Pancreas (tissue), 10 donors: ENCODE measurements around the gene MTHFD1L. TPM values are rescaled to one million over a fixed set of nuclear protein-coding genes. Genes with fewer than 3 reads are reported as not detected.

ENCODE experiments used
- ATAC-seq, 4 donors: fragments of 200-7000 bp; cut with Tn5 transposase; one replicate each; pipeline versions ENCODE4 v1.8.0 to v1.9.1; 2020; ENCODE audit warnings: mild to moderate bottlenecking in 4 of 4, moderate library complexity in 4 of 4
- DNase-seq, 6 donors: peaks; one replicate each; pipeline ENCODE4 v3.0.0-alpha.2; 2020
- FAIRE-seq: peaks from 2 replicates; lab custom pipeline; 2012; peaks lifted over from hg19 to GRCh38; lab: Jason Lieb, UNC
- H3K27ac ChIP-seq, 4 donors: fragments of 200-600 bp; sonication (generic); 1 replicate in 3 of 4; 2 replicates in 1 of 4; pipeline versions ENCODE4 v1.5.0 to v1.8.0; 2020
- H3K27me3 ChIP-seq, 4 donors: fragments of 200-600 bp; one replicate each; pipeline ENCODE4 v1.8.0; 2021
- H3K36me3 ChIP-seq, 3 donors: fragments of 200-600 bp; sonication (generic) in 1 of 3; one replicate each; pipeline versions ENCODE4 v1.5.0 to v1.8.0; 2020 to 2021
- H3K4me1 ChIP-seq, 3 donors: fragments of 200-600 bp; one replicate each; pipeline ENCODE4 v1.8.0; 2021
- H3K4me3 ChIP-seq, 4 donors: fragments of 200-600 bp; sonication (generic) in 2 of 4; one replicate each; pipeline versions ENCODE4 v1.5.0 to v1.8.0; 2020 to 2021
- H3K9me3 ChIP-seq, 4 donors: fragments of 200-600 bp; one replicate each; pipeline ENCODE4 v1.8.0; 2021
- CTCF ChIP-seq, 4 donors: fragments of 200-600 bp; sonication (generic) in 3 of 4; IDR thresholded peaks; one replicate each; pipeline versions ENCODE4 v1.5.0 to v1.8.0; 2021; ENCODE audit warnings: antibody characterized with exemption in 4 of 4
- WGBS, 2 donors: extraction: QIAGEN DNeasy Blood & Tissue Kit; methylation state at CpG; one replicate each; pipeline ENCODE4 v1.1.7; 2013; 5-methylcytosine and 5-hydroxymethylcytosine counted together
- intact Hi-C, 3 donors: fragments of 100-400 bp; cut with DNase I; formaldehyde crosslinking; loops; one replicate each; pipeline versions ENCODE4 v1.11.1 to v1.14.2; 2022
- polyA plus RNA-seq, 2 donors: library from polyadenylated mRNA; stranded (reverse); fragments of 200-250 nt; gene quantifications; one replicate each; pipeline ENCODE4 v1.2.3, GENCODE V29; 2013
- total RNA-seq, 6 donors: library from RNA; stranded (reverse); fragmentation: NEBNext Ultra II Directional in 4 of 6; extraction: Animal tissue kit (Norgen Biotek cat#: 25700) in 4 of 6; gene quantifications; one replicate each; pipeline versions ENCODE4 v1.2.1 to v1.2.4, GENCODE V29; 2021 to 2023
- donor health status: healthy with polysubstance abuse.
- donor health status: DM: no; HTN: no; CAD: no; lungs with moderate emphysema.
- donor health status: DM: no; HTN: no; CAD: no.
- donor health status: control.
- donor health status: control.
- donor health status: Bipolar disorder and iron deficiency.
- donor health status: DM: yes; HTN: yes; CAD: no.
- donor health status: DM: no; HTN: no; CAD: no.
- donor health status: DM: no; HTN: no; CAD: no.
- donor health status: DM: yes; HTN: yes; CAD: no.

MTHFD1L gene
- total and polyA plus RNA-seq, 8 donors = 3.2 to 26.5 (median 9.0) TPM

- Histone ChIP-seq H3K36me3 (no peaks in the 10 kb centered on the region), H3K9me3 (no peaks in the 10 kb centered on the region), H3K27me3 (no peaks in the 10 kb centered on the region), H3K27ac (no peak overlapping the region), H3K4me1 (no peaks in the 10 kb centered on the region), H3K4me3 (no peak overlapping the region)
- intact Hi-C loops = no loop called here
- FAIRE-seq (no peak), DNase-seq (no peak), ATAC-seq (no peak)
- WGBS, 2 donors = 84 to 88% methylated on average over 10 of the region's 10 CpGs
- TF ChIP-seq CTCF (IDR thresholded peaks at IDR 0.05) = no peak
These were observed 113.1 kb downstream of the MTHFD1L start for GRCh38 chr6:150978624-150979023.

GRCh38 chr6:150979826-150980350 is 114.4 kb downstream of the MTHFD1L start:
- TF ChIP-seq CTCF (IDR thresholded peaks at IDR 0.05) = no peak
- ATAC-seq (no peak), DNase-seq (no peak), FAIRE-seq (no peak)
- Histone ChIP-seq H3K27me3 (no peaks in the 10 kb centered on the region), H3K36me3 (no peaks in the 10 kb centered on the region), H3K9me3 (no peaks in the 10 kb centered on the region), H3K4me1 (no peaks in the 10 kb centered on the region), H3K4me3 (no peak overlapping the region), H3K27ac (no peak overlapping the region)
- intact Hi-C loops = no loop called here
- WGBS, 2 donors = 93 to 97% methylated on average over 6 of the region's 6 CpGs

GRCh38 chr6:150981095-150981494 is 115.6 kb downstream of the MTHFD1L start:
- Histone ChIP-seq H3K4me3 (no peak overlapping the region), H3K4me1 (no peaks in the 10 kb centered on the region), H3K36me3 (no peaks in the 10 kb centered on the region), H3K27me3 (no peaks in the 10 kb centered on the region), H3K9me3 (no peaks in the 10 kb centered on the region), H3K27ac (no peak overlapping the region)
- ATAC-seq (peak in 2 of 4 donors; percentile 24 to 37), FAIRE-seq (no peak), DNase-seq (no peak)
- TF ChIP-seq CTCF (IDR thresholded peaks at IDR 0.05) = no peak
- intact Hi-C loops = no loop called here
- WGBS, 2 donors = 66 to 73% methylated on average over 11 of the region's 11 CpGs

- H3K27me3 ChIP-seq = no peaks in the 10 kb centered on the region
- no peaks in the 10 kb centered on the region for H3K9me3 ChIP-seq
- FAIRE-seq = no peak
- intact Hi-C loops = no loop called here
- no peak for TF ChIP-seq CTCF (IDR thresholded peaks at IDR 0.05)
- no peak for DNase-seq
- no peaks in the 10 kb centered on the region for H3K36me3 ChIP-seq
- H3K27ac ChIP-seq = no peak overlapping the region
- H3K4me1 ChIP-seq = no peaks in the 10 kb centered on the region
- WGBS, 2 donors = 76 to 80% methylated on average over 2 of the region's 2 CpGs
- no peak overlapping the region for H3K4me3 ChIP-seq
- ATAC-seq = no peak
These were observed 116.2 kb downstream of the MTHFD1L start for GRCh38 chr6:150981669-150982068.

GRCh38 chr6:150987371-150987828 is 121.9 kb downstream of the MTHFD1L start:
- 88 to 89% methylated on average over 7 of the region's 7 CpGs for WGBS, 2 donors
- H3K9me3 ChIP-seq = no peaks in the 10 kb centered on the region
- H3K36me3 ChIP-seq = no peaks in the 10 kb centered on the region
- intact Hi-C loops = no loop called here
- no peak for ATAC-seq
- no peak overlapping the region for H3K4me3 ChIP-seq
- no peaks in the 10 kb centered on the region for H3K27me3 ChIP-seq
- no peaks in the 10 kb centered on the region for H3K4me1 ChIP-seq
- TF ChIP-seq CTCF (IDR thresholded peaks at IDR 0.05) = no peak
- no peak for DNase-seq
- no peak overlapping the region for H3K27ac ChIP-seq
- no peak for FAIRE-seq
